NCI-H1930 (cell line): ENCODE data around the gene SIAH2.

Experiments used
- DNase-seq, 2 experiments: peaks; one replicate each; lab custom pipeline; 2025; lab: John Stamatoyannopoulos, UW

The SIAH2 gene

DNA sequence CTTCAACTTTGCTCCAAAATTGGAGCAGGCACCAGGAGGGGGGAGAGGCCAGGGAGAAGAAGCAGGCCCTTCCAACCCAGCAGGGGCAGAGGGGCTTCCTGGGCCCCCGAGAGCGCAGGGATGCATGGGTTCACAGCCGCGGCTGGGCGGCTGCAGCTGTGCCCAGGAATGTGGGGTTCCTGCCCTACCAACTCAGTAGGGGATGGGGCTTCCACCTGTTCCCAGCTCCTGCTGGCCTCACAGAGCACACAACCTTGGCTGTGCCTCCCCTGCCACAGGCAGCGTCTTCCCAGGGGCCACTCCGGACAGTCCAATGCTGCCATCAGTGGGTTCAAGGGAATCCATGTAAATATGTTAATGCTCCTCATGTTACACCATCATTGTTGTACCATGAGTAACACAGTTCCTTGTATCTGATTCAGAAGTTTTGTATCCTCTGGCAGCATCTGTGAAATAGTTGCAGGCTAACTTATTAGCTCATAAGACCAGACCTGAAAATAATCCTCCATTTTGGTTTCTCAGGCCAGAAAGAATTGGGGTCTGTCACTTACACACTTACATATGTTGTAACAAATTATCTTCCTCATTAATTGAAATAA is 12.1 kb upstream of the SIAH2 start:
- no peak for DNase-seq

- DNase-seq, result no peak
Measured at GRCh38 chr3:150773616-150774192, 10.7 kb upstream of the SIAH2 start.

DNA sequence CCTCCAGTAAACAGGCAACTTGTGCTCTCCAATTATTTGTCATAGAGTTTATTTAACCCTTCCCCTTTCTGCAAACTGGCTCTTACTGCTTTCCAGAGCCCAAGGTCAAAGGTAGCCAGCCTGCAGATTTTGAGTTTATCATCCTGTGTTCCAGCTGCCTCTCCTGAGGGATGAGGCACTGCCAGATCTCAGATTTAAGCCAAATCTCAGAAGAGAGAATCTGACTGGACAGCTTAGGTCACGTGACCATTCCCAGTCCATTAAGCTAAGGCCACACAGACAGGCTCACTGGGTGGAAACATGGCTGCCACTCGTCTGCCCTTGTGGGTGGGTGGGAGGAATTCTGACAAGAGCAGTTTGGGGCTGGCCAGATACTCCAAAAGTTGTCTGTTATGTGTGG is 8.6 kb upstream of the SIAH2 start:
- no peak for DNase-seq

DNA sequence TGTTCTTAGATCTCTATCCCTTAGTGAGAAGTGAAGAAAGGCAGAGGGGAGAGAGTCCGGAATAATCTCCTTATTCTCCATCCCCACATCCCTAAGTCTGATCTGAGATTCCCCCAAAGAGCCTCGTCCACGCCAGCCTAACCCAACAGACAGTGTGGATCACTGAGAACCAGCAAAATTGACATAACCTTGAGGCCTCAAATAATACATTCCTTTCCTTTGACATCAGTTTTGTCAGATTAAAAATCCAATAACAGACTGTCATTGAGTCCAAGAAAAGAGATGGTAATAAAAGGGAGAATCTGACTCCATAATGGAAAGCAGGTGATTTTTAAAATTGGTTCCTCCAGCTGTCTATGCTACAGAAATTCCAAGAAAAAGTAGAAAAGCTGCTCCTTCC is 7.7 kb upstream of the SIAH2 start:
- DNase-seq, result no peak

- DNase-seq, result no peak
Measured at GRCh38 chr3:150766742-150767141, 3.8 kb upstream of the SIAH2 start.

DNA sequence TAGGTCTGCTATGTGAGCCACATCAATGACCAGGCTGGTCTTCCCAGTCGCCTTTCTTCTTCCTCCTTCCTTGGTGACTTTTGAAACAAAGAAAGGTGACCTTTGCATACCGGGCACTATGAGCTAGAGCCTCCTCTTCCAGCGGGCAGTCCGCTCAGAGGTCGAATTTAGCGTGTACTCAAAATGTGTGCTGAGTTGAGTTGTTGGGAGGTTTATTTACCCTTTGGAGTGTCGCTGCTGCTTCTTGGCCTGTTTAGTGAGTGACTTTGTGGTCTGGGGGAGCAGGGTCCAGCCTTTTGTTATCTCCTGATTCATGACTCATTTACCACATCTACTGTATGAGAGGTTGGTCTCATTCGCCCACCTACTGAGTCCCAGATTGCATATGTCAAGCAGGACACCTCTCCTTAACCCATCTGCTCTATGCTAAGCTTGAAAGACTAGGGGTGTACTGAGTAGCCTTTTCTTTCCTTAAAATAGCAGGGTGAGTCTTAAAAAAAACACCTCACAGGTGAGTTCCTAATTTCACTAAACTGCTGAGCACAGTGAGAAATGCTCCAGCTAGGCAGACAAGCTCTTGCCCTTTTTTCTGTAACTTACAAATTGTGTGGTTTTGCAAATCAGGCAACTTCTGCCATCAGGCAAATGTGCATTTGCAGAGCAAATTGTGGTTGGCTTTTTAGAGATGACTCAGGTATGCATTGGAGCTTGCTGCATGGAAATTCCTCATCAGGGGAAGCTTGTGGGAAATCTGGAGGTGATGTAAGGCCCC is 3.2 kb upstream of the SIAH2 start:
- no peak for DNase-seq

GRCh38 chr3:150764967-150765366 is 2.0 kb upstream of the SIAH2 start:
- DNase-seq, result no peak

DNA sequence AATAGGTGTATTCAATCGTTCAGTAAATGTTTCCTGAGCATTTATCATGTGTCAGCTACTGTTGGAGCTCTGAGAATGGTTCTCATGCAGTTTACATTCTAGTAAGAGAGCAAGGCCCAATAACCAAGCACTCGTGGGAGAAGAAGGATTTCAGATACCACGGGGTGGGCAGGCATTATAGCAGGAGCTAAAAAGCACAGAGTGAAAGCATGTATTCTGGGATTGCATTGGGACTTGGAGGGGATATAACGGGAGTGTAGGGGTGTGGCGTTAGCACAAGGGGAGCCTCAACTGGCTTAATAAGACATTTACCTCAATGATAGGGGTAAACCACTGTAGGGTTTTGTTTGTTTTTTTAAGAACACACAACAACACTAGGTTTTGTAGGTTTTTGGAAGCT is 1.6 kb upstream of the SIAH2 start:
- DNase-seq, result no peak

DNA sequence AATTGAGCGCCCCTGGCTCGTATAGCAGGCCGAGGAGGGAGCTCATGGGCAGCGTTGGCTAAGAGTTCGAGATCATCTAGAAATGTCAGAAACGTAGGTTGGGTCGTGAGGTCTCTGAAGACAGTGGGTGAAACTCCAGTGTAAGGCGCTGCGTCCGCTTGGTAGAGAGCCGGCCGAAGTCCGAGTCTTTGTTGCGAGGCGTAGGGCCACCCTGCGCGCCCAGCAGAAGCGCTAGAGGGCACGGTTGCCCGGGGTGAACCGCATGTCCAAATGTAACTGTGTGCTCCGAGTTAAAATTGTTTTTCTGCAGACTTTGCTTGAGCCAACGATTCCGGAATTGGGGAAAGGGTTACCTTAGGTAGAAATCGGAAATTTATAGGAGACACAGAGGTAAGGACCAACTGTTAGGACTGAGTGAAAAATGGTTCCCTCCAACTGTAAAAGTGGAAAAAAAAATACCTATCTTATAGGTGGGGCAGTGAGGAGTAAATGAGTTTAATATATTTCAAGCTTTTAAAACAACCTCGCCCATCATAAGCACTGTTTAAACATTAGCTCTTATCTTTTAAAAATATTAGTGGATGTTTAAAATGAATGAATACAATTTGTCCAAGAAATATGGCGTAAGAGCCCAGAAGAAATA is 993 bp upstream of the SIAH2 start:
- DNase-seq, result peak; percentile 65 to 76

DNA sequence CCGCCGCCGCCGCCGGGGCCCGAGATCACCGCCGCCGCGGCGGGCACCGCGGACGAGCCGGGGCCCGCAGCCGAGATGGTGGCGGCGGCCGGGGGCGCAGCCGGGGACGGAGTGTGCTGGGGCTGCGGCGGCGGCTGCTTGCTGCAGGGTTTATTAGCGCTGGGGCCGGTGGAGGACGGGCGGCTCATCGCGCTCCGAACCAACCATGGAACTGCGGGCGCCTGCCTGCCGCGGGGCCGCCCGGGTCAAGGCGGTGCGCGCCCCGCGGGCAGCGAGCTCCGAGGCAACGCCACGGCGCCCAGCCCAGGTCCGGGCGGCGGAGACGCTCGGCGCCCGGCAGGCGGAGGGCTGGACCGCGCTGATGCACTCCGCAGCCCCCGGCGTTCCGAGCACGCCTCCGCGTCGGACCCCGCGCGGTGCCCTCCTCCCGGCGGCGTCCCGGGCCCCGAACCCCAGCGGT is 277 bp downstream of the SIAH2 start:
- no peak for DNase-seq

DNA sequence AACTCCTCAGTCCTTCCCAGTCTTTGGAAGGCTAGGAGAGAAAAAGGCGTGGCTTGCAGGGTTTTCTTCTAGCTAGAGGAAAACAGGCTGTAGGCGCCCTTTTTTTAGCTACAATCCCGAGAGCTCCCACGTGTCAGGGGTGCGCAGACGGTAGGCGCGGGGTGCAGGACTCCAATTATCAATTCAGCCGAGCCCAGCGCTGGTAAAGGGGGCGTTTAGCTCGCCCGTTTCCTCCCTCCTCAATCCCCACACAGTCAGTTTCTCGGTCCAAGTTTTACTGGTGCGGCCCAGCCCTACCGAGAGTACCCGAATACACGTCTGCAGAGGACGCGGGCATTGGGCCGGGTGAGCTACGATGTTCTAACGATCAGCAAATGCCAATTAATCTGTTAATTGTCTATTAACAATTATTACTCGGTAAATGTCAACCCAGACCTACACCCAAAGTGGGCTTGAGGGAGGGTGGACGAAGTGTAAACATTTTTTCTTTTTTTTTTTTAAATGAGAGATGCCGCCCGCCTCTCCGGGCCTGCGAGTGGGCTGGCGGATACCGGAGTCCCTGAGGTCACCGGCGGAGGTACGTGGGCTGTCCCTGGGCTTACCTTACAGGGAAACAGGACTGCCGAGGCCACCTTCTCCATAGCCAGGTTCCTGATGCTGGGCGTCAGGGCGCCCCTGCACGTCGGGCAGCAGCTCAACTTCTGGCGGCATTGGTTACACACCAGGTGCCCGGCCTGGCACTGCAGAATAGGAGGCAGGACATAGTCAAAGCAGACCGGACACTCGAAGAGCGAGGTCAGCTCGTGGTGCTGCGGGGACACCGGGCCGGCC is 923 bp downstream of the SIAH2 start:
- DNase-seq, result no peak

GRCh38 chr3:150760431-150761200 is 2.4 kb downstream of the SIAH2 start:
- DNase-seq, result no peak

DNA sequence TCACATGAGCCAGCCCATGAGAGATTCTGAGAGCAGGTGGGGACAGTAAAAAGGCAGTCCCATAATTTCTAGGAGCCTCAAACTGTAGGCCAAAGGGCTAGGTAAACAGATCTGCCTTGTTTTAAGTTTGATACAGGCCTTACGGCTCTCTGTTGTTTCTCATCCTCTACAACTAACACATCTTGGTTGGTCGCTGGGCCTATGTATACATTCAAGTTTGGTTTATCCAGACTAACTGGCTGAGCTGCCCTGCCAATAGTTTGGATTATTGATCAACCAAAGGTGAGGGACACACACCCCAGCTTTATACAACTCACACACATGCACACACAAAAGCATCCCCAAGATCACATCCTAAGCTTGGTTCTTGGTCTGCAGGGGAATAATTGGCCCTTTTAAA is 3.0 kb downstream of the SIAH2 start:
- no peak for DNase-seq

DNA sequence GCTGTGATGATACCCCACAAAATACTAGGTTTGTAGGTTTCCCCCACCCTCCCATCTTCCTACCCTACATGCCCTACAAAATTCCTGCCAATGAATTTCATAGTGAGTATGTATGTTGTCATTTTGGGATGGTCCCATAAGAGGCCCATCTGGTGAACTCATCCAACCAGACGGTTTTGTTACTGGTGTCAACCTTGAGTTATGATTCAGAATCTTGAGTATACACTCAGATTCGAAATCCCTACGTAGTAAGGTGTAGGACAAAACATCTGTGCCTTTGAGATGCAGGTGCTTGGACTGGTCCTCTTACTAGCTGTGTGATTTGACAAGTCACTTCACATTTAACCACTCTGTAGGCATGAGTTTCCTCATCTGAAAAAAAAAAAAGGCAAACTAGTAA is 3.6 kb downstream of the SIAH2 start:
- DNase-seq, result no peak

- no peak for DNase-seq
Measured at GRCh38 chr3:150757768-150758167, 5.2 kb downstream of the SIAH2 start.

DNA sequence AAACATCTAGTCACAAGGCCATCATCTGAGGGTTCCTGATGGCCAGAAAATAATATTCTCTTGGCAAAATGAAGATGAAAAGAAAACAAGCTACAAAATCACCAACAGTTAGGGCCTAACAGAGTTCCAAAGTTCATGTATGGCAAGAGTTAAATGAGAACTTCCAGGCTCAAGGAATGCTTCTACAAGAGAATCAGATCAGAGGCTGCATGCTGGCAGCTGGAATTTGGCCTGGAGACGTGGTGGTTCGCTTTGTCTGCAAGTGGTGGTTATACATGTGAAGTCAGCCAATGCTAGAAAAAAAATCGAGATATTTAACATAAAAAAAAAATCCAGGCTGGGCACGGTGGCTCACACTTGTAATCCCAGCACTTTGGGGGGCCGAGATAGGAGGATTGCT is 5.6 kb downstream of the SIAH2 start:
- DNase-seq, result no peak

GRCh38 chr3:150756491-150757059 is 6.4 kb downstream of the SIAH2 start:
- DNase-seq, result no peak

- DNase-seq, result no peak
Measured at GRCh38 chr3:150755902-150756301, 7.1 kb downstream of the SIAH2 start.

GRCh38 chr3:150754896-150755295 is 8.1 kb downstream of the SIAH2 start:
- DNase-seq, result no peak

DNA sequence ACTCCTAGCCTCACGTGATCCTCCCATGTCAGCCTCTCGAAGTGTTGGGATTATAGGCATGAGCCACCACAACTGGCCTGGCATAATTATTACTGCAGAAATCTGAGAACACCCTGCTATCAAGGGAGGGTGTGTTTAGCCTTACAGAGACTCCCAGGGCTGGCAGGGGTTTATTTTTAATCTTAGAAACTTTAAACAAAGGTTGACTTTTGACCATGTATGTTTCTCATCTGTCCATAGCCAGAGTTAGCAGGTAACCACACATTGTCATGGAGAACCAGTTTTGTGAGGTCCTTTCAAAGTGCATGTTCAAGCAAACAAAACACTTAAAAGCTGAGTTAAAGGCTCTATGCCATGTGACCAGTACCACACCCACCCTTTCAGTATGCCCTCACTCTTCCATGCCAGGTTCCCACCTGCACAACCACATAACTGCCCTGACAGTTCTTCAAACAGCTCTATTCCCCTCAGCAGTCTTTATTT is 11.1 kb downstream of the SIAH2 start:
- DNase-seq, result no peak

GRCh38 chr3:150749255-150749654 is 13.7 kb downstream of the SIAH2 start:
- no peak for DNase-seq
